WTC11 (cell line): ENCODE results near the gene PSMD12. TPM values are rescaled to one million over a fixed set of nuclear protein-coding genes. Genes with fewer than 3 reads are reported as not detected.
"Not testable (repeated sequence)": the region's sequence is repeated elsewhere in the genome, so short reads cannot be mapped to it uniquely, and the experiment has no call there.

ENCODE experiments used
- ATAC-seq: fragments of 200-7000 bp; cut with Tn5 transposase; 2 replicates; pipeline ENCODE4 v1.10.0; 2021; ENCODE audit warnings: mild to moderate bottlenecking, moderate library complexity
- CTCF ChIA-PET: fragments of 300-600 bp; sonication (Branson Sonifier 250); formaldehyde crosslinking; loops from one replicate; lab custom pipeline; 2021; ENCODE audit warnings: antibody characterized with exemption; lab: Charles Lee
- POLR2A ChIA-PET: fragments of 350-600 bp; sonication (Branson Sonifier 250); formaldehyde crosslinking; loops from one replicate; lab custom pipeline; 2021; ENCODE audit warnings: antibody characterized with exemption; lab: Charles Lee
- DNase-seq: peaks from one replicate; pipeline ENCODE4 v3.0.0; 2021; ENCODE audit warnings: low spot score
- H3K27ac Mint-ChIP-seq: 2 replicates; pipeline ENCODE4 v1.8.0; 2021; ENCODE audit warnings: mixed read lengths
- H3K27me3 Mint-ChIP-seq: 2 replicates; pipeline ENCODE4 v1.8.0; 2021; ENCODE audit warnings: low read depth, mild to moderate bottlenecking, moderate library complexity, mixed read lengths
- H3K36me3 Mint-ChIP-seq: 2 replicates; pipeline ENCODE4 v1.8.0; 2021; ENCODE audit warnings: mixed read lengths
- H3K4me1 Mint-ChIP-seq: 2 replicates; pipeline ENCODE4 v1.8.0; 2022; ENCODE audit warnings: mixed read lengths
- H3K4me3 Mint-ChIP-seq: 2 replicates; pipeline ENCODE4 v1.8.0; 2021; ENCODE audit warnings: mild to moderate bottlenecking, moderate library complexity, mixed read lengths
- H3K9me3 Mint-ChIP-seq: 2 replicates; pipeline ENCODE4 v1.8.0; 2021; ENCODE audit warnings: mixed read lengths
- ATF1 ChIP-seq: sonication (generic); formaldehyde crosslinking; IDR thresholded peaks from 2 replicates; pipeline ENCODE4 v1.8.1; 2023; ENCODE audit warnings: mild to moderate bottlenecking, moderate library complexity, missing genetic modification reagents
- FOXP1 ChIP-seq: sonication (generic); formaldehyde crosslinking; IDR thresholded peaks from 2 replicates; pipeline ENCODE4 v1.8.0; 2022; ENCODE audit warnings: missing genetic modification reagents, mild to moderate bottlenecking, moderate library complexity, borderline replicate concordance
- GABPB1 ChIP-seq: sonication (generic); formaldehyde crosslinking; IDR thresholded peaks from 2 replicates; pipeline ENCODE4 v1.8.1; 2023; ENCODE audit warnings: mild to moderate bottlenecking, missing genetic modification reagents
- MXD4 ChIP-seq: fragments of 250-450 bp; sonication (Bioruptor Pico); IDR thresholded peaks from 2 replicates; pipeline ENCODE4 v1.8.0; 2021; ENCODE audit warnings: mild to moderate bottlenecking, moderate library complexity, borderline replicate concordance
- NFYB ChIP-seq: sonication (generic); formaldehyde crosslinking; conservative IDR thresholded peaks from 2 replicates; pipeline ENCODE4 v1.8.0; 2022; ENCODE audit warnings: low read depth, missing genetic modification reagents
- TCF7 ChIP-seq: sonication (generic); formaldehyde crosslinking; IDR thresholded peaks from 2 replicates; pipeline ENCODE4 v1.8.0; 2022; ENCODE audit warnings: mild to moderate bottlenecking, low read depth, missing genetic modification reagents, moderate library complexity
- TP53 ChIP-seq: sonication (generic); formaldehyde crosslinking; IDR thresholded peaks from 2 replicates; pipeline ENCODE4 v1.8.1; 2023; ENCODE audit warnings: mild to moderate bottlenecking, missing genetic modification reagents
- USF1 ChIP-seq: sonication (generic); formaldehyde crosslinking; IDR thresholded peaks from 2 replicates; pipeline ENCODE4 v1.8.0; 2022; ENCODE audit warnings: mild to moderate bottlenecking, missing genetic modification reagents
- USF2 ChIP-seq: sonication (generic); formaldehyde crosslinking; IDR thresholded peaks from 2 replicates; pipeline ENCODE4 v1.8.1; 2023; ENCODE audit warnings: mild to moderate bottlenecking, missing genetic modification reagents, moderate library complexity
- ZNF263 ChIP-seq: sonication (generic); formaldehyde crosslinking; IDR thresholded peaks from 2 replicates; pipeline ENCODE4 v1.8.1; 2022; ENCODE audit warnings: low read depth, mild to moderate bottlenecking, moderate library complexity, missing genetic modification reagents
- ZNF416 ChIP-seq: fragments of 250-450 bp; sonication (Bioruptor Pico); IDR thresholded peaks from 2 replicates; pipeline ENCODE4 v1.9.0; 2021; ENCODE audit warnings: mild to moderate bottlenecking, inconsistent platforms
- ZNF532 ChIP-seq: fragments of 250-450 bp; sonication (Bioruptor Pico); IDR thresholded peaks from 2 replicates; pipeline ENCODE4 v1.9.0; 2021; ENCODE audit warnings: mild to moderate bottlenecking, borderline replicate concordance
- ZNF671 ChIP-seq: fragments of 250-450 bp; sonication (Bioruptor Pico); IDR thresholded peaks from 2 replicates; pipeline ENCODE4 v1.8.0; 2021; ENCODE audit warnings: mild to moderate bottlenecking
- total RNA-seq: library from RNA; stranded (reverse); gene quantifications from 3 replicates; pipeline ENCODE4 v1.2.3, GENCODE V29; 2021

Gene PSMD12
- total RNA-seq, 1 experiment from 2014 or later, result 66.9 TPM

GRCh38 chr17:67331381-67332161 is 34.8 kb downstream of the PSMD12 start:
- POLR2A ChIA-PET, H3K27me3 Mint-ChIP-seq, DNase-seq, H3K27ac Mint-ChIP-seq, H3K4me3 Mint-ChIP-seq: not testable (repeated sequence)
- peak; percentile 95 for TF ChIP-seq GABPB1
- CTCF ChIA-PET, result interaction anchor here (1.3 kb wide), 1 partner anchor 9 kb away, joined by 4 read pairs; no protein-coding TSS in a partner anchor
- peaks cover 12% of the 10 kb centered on the region; the same call in 1 of the 2 replicates for H3K4me1 Mint-ChIP-seq
- H3K9me3 Mint-ChIP-seq, result peaks cover 23% of the 10 kb centered on the region
- H3K36me3 Mint-ChIP-seq, result peaks cover 12% of the 10 kb centered on the region; the same call in 1 of the 2 replicates
- peak; percentile 33; the same call in 1 of the 2 replicates for ATAC-seq

- Mint-ChIP-seq H3K4me1 (peaks cover 7% of the 10 kb centered on the region; the same call in 1 of the 2 replicates), H3K9me3 (peaks cover 23% of the 10 kb centered on the region), H3K27me3 (no peaks in the 10 kb centered on the region), H3K4me3 (no peak overlapping the region), H3K36me3 (peaks cover 12% of the 10 kb centered on the region; the same call in 1 of the 2 replicates), H3K27ac (no peak overlapping the region)
- no peak for TF ChIP-seq NFYB
- no peak for TF ChIP-seq TP53 (CRISPR knock-in tag)
- no peak for TF ChIP-seq FOXP1 (CRISPR knock-in tag)
- TF ChIP-seq ZNF671 (CRISPR knock-in tag), result no peak
- TF ChIP-seq ZNF532, result no peak
- no peak for TF ChIP-seq ATF1 (CRISPR knock-in tag)
- TF ChIP-seq TCF7 (CRISPR knock-in tag), result no peak
- no peak for TF ChIP-seq USF1 (CRISPR knock-in tag)
- TF ChIP-seq USF2 (CRISPR knock-in tag), result no peak
- TF ChIP-seq MXD4, result no peak
- no peak for TF ChIP-seq ZNF263
- no peak for TF ChIP-seq ZNF416
- ChIA-PET CTCF (no interaction called here), POLR2A (no interaction called here)
- DNase-seq (no peak), ATAC-seq (no peak)
Measured at GRCh38 chr17:67328026-67328425, 38.4 kb downstream of the PSMD12 start.

- Mint-ChIP-seq H3K9me3 (peaks cover 21% of the 10 kb centered on the region), H3K36me3 (peaks cover 12% of the 10 kb centered on the region; the same call in 1 of the 2 replicates), H3K4me1 (peaks cover 12% of the 10 kb centered on the region)
- H3K27me3 Mint-ChIP-seq, DNase-seq, ATAC-seq, CTCF ChIA-PET, H3K27ac Mint-ChIP-seq, H3K4me3 Mint-ChIP-seq, POLR2A ChIA-PET: not testable (repeated sequence)
Measured at GRCh38 chr17:67326959-67327745, 39.2 kb downstream of the PSMD12 start.
